Measurements from ENCODE around the gene CD86. TPM values are rescaled to one million over a fixed set of nuclear protein-coding genes. Genes with fewer than 3 reads are reported as not detected.

Gene CD86
- total and polyA plus RNA-seq, 9 of the 15 experiments (the other 6 are each of a cell fraction or from before 2014, with no cell fraction given), result 0.16 TPM; not detected in 8

- TF ChIP-seq NR2C2 (CRISPR knock-in tag; IDR thresholded peaks at IDR 0.05) (no peak), NR2C2 (tag; IDR thresholded peaks at IDR 0.05) (no peak), DLX4 (CRISPR knock-in tag; IDR thresholded peaks at IDR 0.05) (no peak)
These were observed 43.8 kb upstream of the CD86 start (continued) for GRCh38 chr3:122011396-122011795.

GRCh38 chr3:122012821-122013220, 42.3 kb upstream of the CD86 start:
- no peak overlapping the region for H3K9ac ChIP-seq (ENCODE audit: insufficient read depth in 1 of 2, low read depth in 2 of 2, low read length in 2 of 2)
- no peak overlapping the region for H3K27ac ChIP-seq (ENCODE audit: extremely low read depth, low read depth, low read length)
- CTCF ChIA-PET (ENCODE audit: low intra/inter-chr PET ratio), result no interaction called here
- H3K27me3 ChIP-seq (ENCODE audit: control insufficient read depth in 2 of 2, insufficient read depth in 2 of 2, low read length in 2 of 2), result peaks cover 0 to 4% of the 10 kb centered on the region in 2 experiments; a peak in 2 of 5 replicates
- H4K20me1 ChIP-seq (replicated peaks; ENCODE audit: control insufficient read depth, insufficient read depth, low read length), result no peaks in the 10 kb centered on the region
- H3K4me2 ChIP-seq (ENCODE audit: insufficient read depth, low read length), result no peak overlapping the region
- no peaks in the 10 kb centered on the region for H3K79me2 ChIP-seq (ENCODE audit: control insufficient read depth, insufficient read depth, low read length)
- no CpG with 5 or more reads among the region's 1 CpG for WGBS (ENCODE audit: insufficient coverage, low coverage, missing lambda C conversion rate)
- DNase-seq (ENCODE audit: extremely low read depth in 1 of 4, low spot score in 3 of 4) (no peak), FAIRE-seq (no peak), ATAC-seq (no peak)
- BruUV-seq (replicated peaks), result no TSS peak
- no peak overlapping the region for H2AFZ ChIP-seq (ENCODE audit: low read depth, low read length)
- H3K4me1 ChIP-seq (replicated peaks in 1 of 2; ENCODE audit: control insufficient read depth in 2 of 2, insufficient read depth in 2 of 2, low read length in 2 of 2), result no peaks in the 10 kb centered on the region
- H3K9me3 ChIP-seq (replicated peaks; ENCODE audit: control insufficient read depth, insufficient read depth, low read depth, low read length), result no peaks in the 10 kb centered on the region
- no peaks in the 10 kb centered on the region for H3K9me1 ChIP-seq (ENCODE audit: control insufficient read depth, insufficient read depth, low read length)
- no peaks in the 10 kb centered on the region for H3K36me3 ChIP-seq (ENCODE audit: control insufficient read depth, insufficient read depth, low read length)
- intact Hi-C loops (cut with micrococcal nuclease), result no loop called here
- TF ChIP-seq NCOA6 (IDR thresholded peaks at IDR 0.05), result no peak
- no peak for TF ChIP-seq TSHZ1 (CRISPR knock-in tag; IDR thresholded peaks at IDR 0.05)
- TF ChIP-seq COPS2 (conservative IDR thresholded peaks at IDR 0.05), result no peak
- no peak for TF ChIP-seq SRSF3 (IDR thresholded peaks at IDR 0.05; ENCODE audit: insufficient read depth, low read length)
- no peak for TF ChIP-seq STAT5A (IDR thresholded peaks at IDR 0.05; ENCODE audit: borderline replicate concordance, low read length)
- TF ChIP-seq SMARCB1 (IDR thresholded peaks at IDR 0.05; ENCODE audit: insufficient read length, low read depth), result no peak
- no peak for TF ChIP-seq HLTF (IDR thresholded peaks at IDR 0.05)
- TF ChIP-seq ZNF445 (CRISPR knock-in tag; IDR thresholded peaks at IDR 0.05; ENCODE audit: low read depth), result no peak
- no peak for TF ChIP-seq MYNN (IDR thresholded peaks at IDR 0.05)
- no peak for TF ChIP-seq MYNN (CRISPR knock-in tag; IDR thresholded peaks at IDR 0.05)
- TF ChIP-seq HNRNPLL (IDR thresholded peaks at IDR 0.05; ENCODE audit: low read depth, low read length, poor library complexity, severe bottlenecking), result no peak
- TF ChIP-seq POU5F1 (IDR thresholded peaks at IDR 0.05; ENCODE audit: borderline replicate concordance, low read depth, low read length, partially characterized antibody), result no peak
- POLR2A ChIA-PET, result no interaction called here
- no peak overlapping the region for H3K4me3 ChIP-seq
- in situ Hi-C loops (cut with MboI), result no loop called here
